Breast epithelium (tissue), 4 donors: ENCODE measurements around the gene METRNL. TPM values are rescaled to one million over a fixed set of nuclear protein-coding genes. Genes with fewer than 3 reads are reported as not detected.
"Not testable (repeated sequence)": the region's sequence is repeated elsewhere in the genome, so short reads cannot be mapped to it uniquely, and the experiment has no call there.

Source experiments
- DNase-seq, 2 donors: peaks; one replicate each; pipeline ENCODE4 v3.0.0-alpha.2; 2019; ENCODE audit warnings: low spot score in 2 of 2
- H3K27ac ChIP-seq, 2 donors: fragments of 200-600 bp; sonication (generic) in 1 of 2; one replicate each; pipeline ENCODE4 v1.5.1; 2016 to 2019; ENCODE audit warnings: mild to moderate bottlenecking in 1 of 2
- H3K27me3 ChIP-seq, 2 donors: fragments of 200-600 bp; sonication (generic) in 1 of 2; one replicate each; pipeline versions ENCODE4 v1.5.1 to v1.6.0; 2017 to 2019; ENCODE audit warnings: control low read depth in 1 of 2, mild to moderate bottlenecking in 1 of 2
- H3K36me3 ChIP-seq: fragments of 200-600 bp; one replicate; pipeline ENCODE4 v1.5.1; 2019
- H3K4me1 ChIP-seq, 2 donors: fragments of 200-600 bp; sonication (generic); one replicate each; pipeline ENCODE4 v1.5.1; 2016 to 2019; ENCODE audit warnings: control low read depth in 1 of 2
- H3K4me3 ChIP-seq, 3 donors: fragments of 200-600 bp; sonication (generic); 1 replicate in 2 of 3; 2 replicates in 1 of 3; pipeline ENCODE4 v1.5.1; 2016 to 2019; ENCODE audit warnings: mild to moderate bottlenecking in 3 of 3, moderate library complexity in 2 of 3
- H3K9me3 ChIP-seq, 2 donors: fragments of 200-600 bp; sonication (generic) in 1 of 2; one replicate each; pipeline ENCODE4 v1.5.1; 2016 to 2019; ENCODE audit warnings: control low read depth in 1 of 2
- POLR2A ChIP-seq: fragments of 450-650 bp; IDR thresholded peaks from one replicate; pipeline ENCODE4 v1.6.1; 2016; ENCODE audit warnings: antibody characterized with exemption, mild to moderate bottlenecking, moderate library complexity
- POLR2AphosphoS5 ChIP-seq, 3 donors: sonication (generic); formaldehyde crosslinking; IDR thresholded peaks; one replicate each; pipeline ENCODE4 v1.6.1; 2017; ENCODE audit warnings: antibody characterized with exemption in 3 of 3
- intact Hi-C: fragments of 100-400 bp; cut with DNase I; formaldehyde crosslinking; loops from one replicate; pipeline ENCODE4 v1.15.1; 2023; ENCODE audit warnings: low total_unique reads
- total RNA-seq, 3 donors: library from RNA; depleted of rRNA; stranded (reverse); fragments of >200 nt; gene quantifications; one replicate each; pipeline ENCODE4 v1.1.0, GENCODE V29; 2016
- TF ChIP-seq, protein P1 (sequence below), 3 donors: fragments of 450-650 bp; IDR thresholded peaks; one replicate each; pipeline ENCODE4 v1.5.1; 2016 to 2017; ENCODE audit warnings: antibody characterized with exemption in 3 of 3, mild to moderate bottlenecking in 3 of 3, moderate library complexity in 3 of 3

Gene METRNL
- total RNA-seq, 3 donors from 2014 or later: 41.6 to 102 (median 54.1) TPM

DNA sequence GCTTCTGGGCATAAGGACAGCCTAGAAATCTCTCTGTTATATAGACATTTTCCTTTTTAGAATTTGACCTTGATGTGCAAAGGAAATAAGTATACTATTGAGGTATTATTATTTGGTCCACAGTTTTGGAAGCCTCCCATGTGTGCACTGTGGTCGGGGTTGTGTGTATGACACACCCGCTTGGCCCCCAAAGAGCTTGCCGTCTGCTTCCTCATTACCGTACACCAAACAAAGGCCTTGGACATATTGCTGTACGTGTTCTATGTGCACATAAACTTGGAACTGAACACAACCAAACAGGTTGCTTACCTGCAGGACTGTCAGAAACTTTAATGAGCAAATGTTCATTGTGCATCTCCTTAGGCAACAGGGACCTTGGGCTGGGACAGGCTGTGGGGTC is 38.2 kb downstream of the METRNL start:
- no peak for DNase-seq
- H3K9me3 ChIP-seq: no peaks in the 10 kb centered on the region
- no peak overlapping the region for H3K27ac ChIP-seq
- intact Hi-C loops: no loop called here
- no peak for TF ChIP-seq POLR2AphosphoS5 (IDR thresholded peaks at IDR 0.05)
- TF ChIP-seq, protein P1, sequence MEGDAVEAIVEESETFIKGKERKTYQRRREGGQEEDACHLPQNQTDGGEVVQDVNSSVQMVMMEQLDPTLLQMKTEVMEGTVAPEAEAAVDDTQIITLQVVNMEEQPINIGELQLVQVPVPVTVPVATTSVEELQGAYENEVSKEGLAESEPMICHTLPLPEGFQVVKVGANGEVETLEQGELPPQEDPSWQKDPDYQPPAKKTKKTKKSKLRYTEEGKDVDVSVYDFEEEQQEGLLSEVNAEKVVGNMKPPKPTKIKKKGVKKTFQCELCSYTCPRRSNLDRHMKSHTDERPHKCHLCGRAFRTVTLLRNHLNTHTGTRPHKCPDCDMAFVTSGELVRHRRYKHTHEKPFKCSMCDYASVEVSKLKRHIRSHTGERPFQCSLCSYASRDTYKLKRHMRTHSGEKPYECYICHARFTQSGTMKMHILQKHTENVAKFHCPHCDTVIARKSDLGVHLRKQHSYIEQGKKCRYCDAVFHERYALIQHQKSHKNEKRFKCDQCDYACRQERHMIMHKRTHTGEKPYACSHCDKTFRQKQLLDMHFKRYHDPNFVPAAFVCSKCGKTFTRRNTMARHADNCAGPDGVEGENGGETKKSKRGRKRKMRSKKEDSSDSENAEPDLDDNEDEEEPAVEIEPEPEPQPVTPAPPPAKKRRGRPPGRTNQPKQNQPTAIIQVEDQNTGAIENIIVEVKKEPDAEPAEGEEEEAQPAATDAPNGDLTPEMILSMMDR (IDR thresholded peaks at IDR 0.05): no peak
- no peak for TF ChIP-seq POLR2A
- H3K27me3 ChIP-seq: peaks cover 0 to 8% of the 10 kb centered on the region in 2 donors
- no peaks in the 10 kb centered on the region for H3K36me3 ChIP-seq
- no peak overlapping the region for H3K4me3 ChIP-seq
- H3K4me1 ChIP-seq: no peaks in the 10 kb centered on the region

DNA sequence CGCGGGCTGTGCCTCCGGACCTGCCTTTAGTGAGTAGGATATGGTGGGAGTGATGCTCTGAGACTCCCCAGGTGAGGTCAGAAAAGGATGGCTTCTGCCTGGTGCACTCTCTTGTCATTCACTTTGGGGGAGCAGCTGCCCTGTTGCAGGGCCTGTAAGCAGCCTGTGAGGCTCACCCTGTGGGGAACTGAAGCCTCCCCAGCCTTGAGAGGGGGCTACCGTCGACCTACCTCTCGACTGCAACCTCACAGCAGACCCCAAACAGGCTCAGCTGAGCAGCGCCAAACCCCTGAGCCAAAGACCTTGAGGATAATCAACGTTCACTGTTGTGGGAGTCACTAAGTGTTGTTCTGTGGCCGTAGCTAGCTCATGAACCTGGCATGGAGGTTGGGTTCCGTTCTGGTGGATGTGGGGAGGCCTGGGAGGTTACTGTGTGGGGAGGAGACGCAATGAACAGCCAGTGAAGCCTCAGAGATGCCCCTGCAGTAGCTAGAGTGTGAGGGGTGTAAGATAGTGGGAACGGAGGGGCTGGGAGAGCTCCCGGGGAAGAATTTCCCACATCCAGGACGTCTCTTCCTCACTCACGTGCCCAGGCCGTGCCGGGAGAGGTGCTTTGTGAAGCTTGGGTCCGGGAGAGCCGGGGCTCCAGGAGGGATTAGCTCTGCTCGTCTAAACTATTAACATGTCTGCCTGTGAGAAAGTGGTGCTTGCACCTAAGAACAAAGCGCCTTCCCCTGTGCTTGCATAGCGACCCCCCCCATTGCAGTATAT is 38.8 kb downstream of the METRNL start:
- DNase-seq: no peak
- Histone ChIP-seq H3K9me3 (no peaks in the 10 kb centered on the region), H3K36me3 (no peaks in the 10 kb centered on the region), H3K4me1 (no peaks in the 10 kb centered on the region), H3K4me3 (no peak overlapping the region), H3K27ac (no peak overlapping the region), H3K27me3 (peaks cover 0 to 8% of the 10 kb centered on the region in 2 donors)
- intact Hi-C loops: no loop called here
- TF ChIP-seq, protein P1 (IDR thresholded peaks at IDR 0.05): no peak
- no peak for TF ChIP-seq POLR2A
- no peak for TF ChIP-seq POLR2AphosphoS5 (IDR thresholded peaks at IDR 0.05)

DNA sequence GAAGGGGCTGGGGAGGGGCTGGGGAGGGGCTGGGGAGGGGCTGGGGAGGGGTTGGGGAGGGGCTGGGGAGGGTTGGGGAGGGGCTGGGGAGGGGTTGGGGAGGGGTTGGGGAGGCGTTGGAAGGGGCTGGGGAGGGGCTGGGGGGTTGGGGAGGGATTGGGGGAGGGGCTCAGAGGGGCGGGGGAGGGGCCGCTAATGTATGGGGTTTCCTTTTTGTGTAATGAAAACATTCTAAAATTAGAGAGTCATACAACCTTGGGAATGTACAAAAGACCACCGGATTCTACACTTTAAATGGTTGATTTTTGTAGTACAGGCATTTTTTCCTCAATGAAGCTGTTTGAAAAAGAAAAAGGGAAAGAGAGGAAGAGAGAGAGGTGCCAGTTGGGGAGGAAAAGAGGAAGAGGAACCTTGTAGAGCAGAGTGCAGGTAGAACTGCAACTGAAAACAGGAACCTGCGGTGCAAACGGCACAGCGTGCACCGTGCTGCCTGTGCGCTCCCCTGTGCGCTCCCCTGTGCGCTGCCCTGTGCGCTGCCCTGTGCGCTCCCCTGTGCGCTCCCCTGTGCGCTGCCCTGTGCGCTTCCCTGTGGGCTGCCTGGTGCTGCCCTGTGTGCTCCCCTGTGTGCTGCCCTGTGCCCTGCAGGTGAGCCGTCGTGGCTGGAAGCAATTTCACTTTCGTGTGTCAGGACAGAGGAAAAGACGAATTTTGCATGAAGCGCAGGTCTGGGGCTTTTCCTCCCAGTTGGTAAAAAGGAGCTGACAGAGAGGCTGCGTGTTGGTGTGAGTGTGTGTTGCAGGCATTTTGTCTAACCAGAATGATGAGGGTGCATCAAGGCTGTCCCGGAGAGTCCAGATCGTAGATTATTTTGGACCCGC is 40.8 kb downstream of the METRNL start:
- Histone ChIP-seq H3K36me3 (no peaks in the 10 kb centered on the region), H3K4me3 (no peak overlapping the region), H3K4me1 (peaks cover under 1 to 3% of the 10 kb centered on the region in 2 donors), H3K27ac (no peak overlapping the region), H3K27me3 (peaks cover 0 to 8% of the 10 kb centered on the region in 2 donors), H3K9me3 (no peaks in the 10 kb centered on the region)
- no peak for TF ChIP-seq POLR2AphosphoS5 (IDR thresholded peaks at IDR 0.05)
- TF ChIP-seq POLR2A: no peak
- TF ChIP-seq, protein P1 (IDR thresholded peaks at IDR 0.05): no peak
- no peak for DNase-seq
- intact Hi-C loops: no loop called here

DNA sequence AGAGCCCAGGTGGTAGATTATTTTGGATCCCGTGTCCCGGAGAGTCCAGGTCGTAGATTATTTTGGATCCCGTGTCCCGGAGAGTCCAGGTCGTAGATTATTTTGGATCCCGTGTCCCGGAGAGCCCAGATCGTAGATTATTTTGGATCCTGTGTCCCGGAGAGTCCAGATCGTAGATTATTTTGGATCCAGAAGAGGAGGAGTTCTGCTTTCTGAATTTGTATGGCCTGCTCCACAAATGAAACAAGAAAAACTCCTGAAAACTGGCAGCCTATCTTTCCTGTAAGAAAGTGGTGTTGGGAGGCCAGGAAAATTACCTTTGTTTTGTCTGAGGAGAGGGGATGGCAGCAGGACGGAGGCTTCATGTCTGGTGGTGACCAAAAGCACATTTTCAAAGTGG is 42.1 kb downstream of the METRNL start:
- H3K9me3 ChIP-seq, intact Hi-C loops, H3K27ac ChIP-seq, H3K4me1 ChIP-seq, H3K27me3 ChIP-seq, H3K4me3 ChIP-seq, H3K36me3 ChIP-seq, DNase-seq: not testable (repeated sequence)

DNA sequence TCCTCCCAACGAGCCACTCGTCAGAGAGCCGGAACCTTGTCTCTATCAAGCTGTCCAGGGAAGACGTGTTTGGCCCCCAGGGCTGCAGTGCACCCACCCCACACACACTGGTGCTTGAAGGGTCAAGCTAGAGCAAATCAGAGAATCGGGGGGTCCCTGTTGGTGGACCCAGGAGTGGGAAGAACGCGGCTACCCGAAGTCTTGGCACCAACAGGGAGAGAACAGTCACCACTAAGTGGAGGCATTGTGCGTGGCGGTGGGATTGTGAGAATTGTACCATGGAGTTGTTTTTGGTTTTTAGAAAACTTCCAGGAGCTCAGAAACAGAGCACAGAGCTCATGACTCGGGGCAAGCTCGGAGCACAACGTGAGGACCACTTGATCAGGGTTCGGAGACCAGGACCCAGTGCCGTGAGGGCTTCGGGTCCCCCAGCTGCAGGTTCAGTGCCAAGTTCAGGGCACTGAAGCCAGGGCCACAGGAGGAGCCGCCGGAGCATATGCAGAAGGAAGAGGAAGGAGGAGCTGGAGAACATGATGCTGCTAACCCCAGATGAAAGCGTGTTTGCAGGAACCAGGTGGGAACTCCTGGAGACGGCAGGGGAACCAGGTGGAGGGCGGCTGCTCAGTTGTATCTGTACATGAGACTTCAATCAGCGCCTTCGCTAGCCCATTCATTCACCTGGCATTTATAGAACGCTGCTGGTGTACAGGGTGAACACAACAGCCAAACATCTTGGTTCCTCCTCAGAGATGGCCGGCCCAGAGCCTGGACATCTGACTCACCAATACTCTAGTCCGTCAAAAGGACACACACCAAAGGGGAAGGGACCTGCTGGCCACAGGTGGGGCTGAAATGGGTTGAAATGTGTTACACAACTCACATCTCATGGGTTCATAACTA is 42.8 kb downstream of the METRNL start:
- no peak overlapping the region for H3K27ac ChIP-seq
- H3K36me3 ChIP-seq: no peaks in the 10 kb centered on the region
- DNase-seq: peak in 1 of 2 donors; percentile 44
- H3K9me3 ChIP-seq: no peaks in the 10 kb centered on the region
- intact Hi-C loops: no loop called here
- TF ChIP-seq POLR2A: no peak
- TF ChIP-seq POLR2AphosphoS5 (IDR thresholded peaks at IDR 0.05): no peak
- TF ChIP-seq, protein P1 (IDR thresholded peaks at IDR 0.05): no peak
- no peak overlapping the region for H3K4me3 ChIP-seq
- peaks cover 3 to 8% of the 10 kb centered on the region in 2 donors for H3K4me1 ChIP-seq
- H3K27me3 ChIP-seq: peaks cover 0 to 8% of the 10 kb centered on the region in 2 donors
